AG09319 (cell line): ENCODE results near the gene IDH3A.

Experiments
- DNase-seq: peaks from one replicate; pipeline ENCODE4 v3.0.0-alpha.2; 2010; ENCODE audit warnings: low read depth; ENCODE audit errors: extremely low read depth
- CTCF ChIP-seq: IDR thresholded peaks from 2 replicates; pipeline ENCODE4 v1.5.1; 2011; ENCODE audit warnings: low read depth, mild to moderate bottlenecking, inconsistent platforms, low read length, moderate library complexity

IDH3A gene

DNA sequence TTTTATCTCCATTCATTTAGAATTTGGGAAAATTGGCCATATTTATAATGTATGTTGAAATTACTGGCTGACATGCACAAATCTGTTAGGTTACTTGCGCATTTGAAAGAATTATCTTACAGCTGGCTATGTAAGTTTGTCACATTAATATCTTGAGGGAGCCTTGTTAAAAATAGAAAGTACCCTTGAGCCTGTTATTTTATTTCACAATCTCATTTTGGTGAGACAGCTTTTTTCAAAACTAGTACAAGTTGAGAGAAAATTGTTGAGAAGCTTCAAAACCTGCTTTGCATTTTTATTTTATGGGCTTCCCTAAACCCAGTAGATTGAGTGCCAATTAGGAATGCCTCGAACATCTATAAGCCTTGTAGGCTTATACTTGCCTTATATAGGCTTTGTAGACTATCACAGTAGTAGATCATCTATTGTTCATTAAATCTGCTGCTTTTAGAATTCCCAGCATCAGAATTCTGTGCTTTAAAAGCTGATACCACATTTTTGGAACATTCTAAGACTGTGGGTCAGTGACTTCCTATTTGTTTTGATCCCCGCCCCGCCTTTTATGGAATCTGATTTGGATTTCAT is 6.3 kb downstream of the IDH3A start:
- no peak for TF ChIP-seq CTCF
- no peak for DNase-seq

- DNase-seq, result no peak
- TF ChIP-seq CTCF, result no peak
These were observed 7.5 kb downstream of the IDH3A start for GRCh38 chr15:78156653-78157052.

DNA sequence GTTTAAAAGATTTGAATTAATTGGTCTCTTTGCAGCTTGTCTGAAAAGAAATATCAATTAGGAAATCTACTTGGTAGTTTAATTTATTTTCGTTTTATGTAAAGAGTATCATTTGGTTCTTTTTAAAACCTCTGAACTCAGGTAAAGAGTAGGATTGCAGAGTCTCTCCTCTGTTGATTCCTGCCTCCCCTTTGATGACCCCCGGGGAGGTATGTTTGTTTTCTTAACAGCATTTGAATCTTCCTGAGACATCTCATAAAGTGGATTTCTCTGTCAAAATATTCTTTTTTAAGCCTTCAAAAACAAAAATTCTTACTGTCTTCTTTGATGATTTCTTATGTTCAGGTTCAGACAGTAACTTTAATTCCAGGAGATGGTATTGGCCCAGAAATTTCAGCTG is 8.0 kb downstream of the IDH3A start:
- TF ChIP-seq CTCF, result no peak
- DNase-seq, result no peak

GRCh38 chr15:78159395-78159794 is 10.2 kb downstream of the IDH3A start:
- no peak for TF ChIP-seq CTCF
- no peak for DNase-seq

DNA sequence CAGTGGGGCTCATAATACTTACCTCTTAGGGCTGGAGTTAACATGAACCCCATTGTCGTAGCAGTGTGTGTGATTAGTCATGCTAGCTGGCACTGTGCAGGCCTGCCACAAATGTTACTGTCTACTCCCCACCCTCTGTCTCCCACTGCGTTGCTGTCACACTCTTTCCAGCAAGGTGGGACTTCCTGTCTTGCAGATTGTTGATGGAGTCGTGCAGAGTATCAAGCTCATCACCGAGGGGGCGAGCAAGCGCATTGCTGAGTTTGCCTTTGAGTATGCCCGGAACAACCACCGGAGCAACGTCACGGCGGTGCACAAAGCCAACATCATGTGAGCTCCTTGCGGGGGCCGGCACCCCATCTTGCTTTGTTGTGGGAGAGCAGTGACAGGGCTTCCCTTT is 12.9 kb downstream of the IDH3A start:
- no peak for TF ChIP-seq CTCF
- no peak for DNase-seq

DNA sequence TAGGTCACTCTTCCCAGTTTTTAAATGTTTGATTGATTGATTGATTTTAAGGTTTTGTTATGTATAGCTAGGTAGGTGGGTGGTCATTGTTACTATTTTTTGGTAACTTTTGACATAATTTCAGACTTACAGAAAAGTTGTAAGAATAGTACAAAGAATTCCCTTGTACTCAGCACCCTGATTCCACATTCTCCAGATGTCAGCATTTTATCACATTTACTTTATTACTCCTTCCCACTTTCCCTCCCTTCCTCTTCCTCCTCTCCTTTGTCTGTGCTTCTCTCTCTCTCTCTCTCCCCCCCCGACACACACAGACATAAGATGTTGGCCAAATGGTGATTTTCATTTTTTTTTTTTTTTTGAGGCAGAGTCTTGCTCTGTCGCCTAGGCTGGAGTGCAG is 14.8 kb downstream of the IDH3A start:
- no peak for TF ChIP-seq CTCF
- no peak for DNase-seq

- TF ChIP-seq CTCF, result no peak
- DNase-seq, result no peak
These were observed 18.2 kb downstream of the IDH3A start for GRCh38 chr15:78167227-78167888.
